NCI-H146 (cell line): ENCODE data around the gene WDR48.
A peak's percentile ranks its signal among the peaks of the same experiment; 100 is the strongest.

Experiments used
- DNase-seq: peaks from one replicate; lab custom pipeline; 2025; lab: John Stamatoyannopoulos, UW

WDR48 gene

DNA sequence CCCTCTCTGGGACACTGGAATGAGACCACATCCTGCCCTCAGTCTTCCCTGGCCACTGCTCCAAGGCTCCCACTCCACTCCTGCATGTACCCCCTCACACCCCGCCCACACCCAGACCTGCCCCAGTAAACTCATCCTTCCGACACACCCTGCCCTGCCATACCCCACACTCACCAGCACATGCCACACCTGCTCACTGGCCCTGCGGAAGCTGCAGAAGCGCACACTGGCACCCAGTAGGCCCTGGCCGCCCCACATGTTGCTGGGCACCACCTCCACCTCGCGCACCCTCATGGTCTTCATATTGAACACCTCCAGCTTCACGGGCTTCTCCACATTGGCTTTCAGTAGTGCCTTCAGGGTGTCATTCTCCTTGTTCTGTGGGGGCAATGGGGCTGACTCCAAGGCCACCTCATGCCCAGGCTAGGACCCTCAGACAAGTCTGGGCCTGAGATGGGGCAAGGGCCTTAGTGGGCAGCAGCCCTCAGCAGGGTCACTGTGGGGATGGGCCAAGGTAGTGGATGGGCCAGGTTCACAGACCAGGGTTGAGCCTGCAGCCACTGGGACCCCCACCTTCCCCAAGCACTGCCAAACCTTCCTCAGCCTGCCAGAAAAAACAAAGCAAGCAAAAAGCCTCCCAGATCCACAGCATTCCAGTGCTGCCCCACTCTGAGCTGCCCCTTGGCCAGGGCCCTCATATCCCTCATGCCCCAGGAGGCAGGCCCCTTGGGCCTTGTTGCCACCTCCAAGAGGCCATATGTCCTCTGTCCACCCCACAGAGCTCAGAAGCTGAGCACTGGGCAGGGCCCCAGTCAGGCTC, 50.9 kb downstream of the WDR48 start:
- no peak for DNase-seq

DNA sequence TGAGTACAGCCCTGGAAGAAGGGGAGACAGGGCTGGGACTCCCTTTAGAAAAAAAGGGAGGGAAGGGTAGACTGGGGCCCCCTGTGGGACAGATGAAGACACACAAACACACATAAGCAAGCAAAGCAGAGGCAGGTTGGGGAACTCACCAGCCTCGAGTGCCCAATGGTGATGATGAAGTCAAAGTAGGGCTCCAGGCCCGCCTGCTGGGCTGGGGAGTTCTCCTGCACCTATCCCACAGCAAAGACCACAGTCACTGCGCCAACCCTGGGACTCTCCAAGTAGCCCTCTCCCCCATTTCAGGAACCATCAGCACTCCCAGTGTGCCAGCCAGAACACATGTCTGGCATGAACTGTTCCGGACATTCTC, 51.5 kb downstream of the WDR48 start:
- DNase-seq, result no peak

DNA sequence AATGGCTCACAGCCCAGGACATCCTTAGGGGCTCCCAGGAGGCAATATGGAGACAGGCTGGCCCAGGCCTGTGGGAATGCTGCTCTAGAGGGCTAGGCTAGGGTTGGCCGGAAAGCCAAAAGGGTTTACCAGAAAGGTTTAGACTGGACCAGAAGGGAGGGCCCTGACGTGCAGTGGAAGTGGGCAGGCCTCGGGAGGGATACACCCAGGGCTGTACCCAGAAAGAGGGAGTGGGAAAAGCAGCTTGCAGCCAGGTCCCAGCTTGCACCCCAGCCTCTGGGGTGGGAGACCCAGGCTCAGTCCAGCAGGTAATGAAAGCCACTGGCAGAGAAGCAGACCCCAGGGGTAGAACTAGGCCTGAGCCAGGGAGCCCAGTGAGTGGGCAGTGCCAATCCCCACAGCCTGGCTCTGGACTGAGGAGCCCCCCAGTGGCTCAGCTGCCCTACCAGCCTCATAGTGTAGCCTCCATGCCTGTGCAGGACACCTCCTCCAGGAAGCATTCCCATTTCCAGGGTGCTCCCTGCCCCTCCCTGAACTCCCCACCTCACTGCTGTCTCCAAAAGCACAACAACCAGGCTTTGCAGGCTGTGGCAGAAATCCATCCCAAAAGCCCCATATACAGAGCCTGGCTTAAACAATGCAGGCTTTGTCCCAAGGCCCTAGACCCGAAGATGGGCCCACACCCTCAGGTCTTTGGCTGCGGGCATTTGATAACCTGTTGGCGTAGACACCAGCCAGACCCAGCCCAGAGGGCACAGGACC, 52.2 kb downstream of the WDR48 start:
- DNase-seq, result no peak

DNA sequence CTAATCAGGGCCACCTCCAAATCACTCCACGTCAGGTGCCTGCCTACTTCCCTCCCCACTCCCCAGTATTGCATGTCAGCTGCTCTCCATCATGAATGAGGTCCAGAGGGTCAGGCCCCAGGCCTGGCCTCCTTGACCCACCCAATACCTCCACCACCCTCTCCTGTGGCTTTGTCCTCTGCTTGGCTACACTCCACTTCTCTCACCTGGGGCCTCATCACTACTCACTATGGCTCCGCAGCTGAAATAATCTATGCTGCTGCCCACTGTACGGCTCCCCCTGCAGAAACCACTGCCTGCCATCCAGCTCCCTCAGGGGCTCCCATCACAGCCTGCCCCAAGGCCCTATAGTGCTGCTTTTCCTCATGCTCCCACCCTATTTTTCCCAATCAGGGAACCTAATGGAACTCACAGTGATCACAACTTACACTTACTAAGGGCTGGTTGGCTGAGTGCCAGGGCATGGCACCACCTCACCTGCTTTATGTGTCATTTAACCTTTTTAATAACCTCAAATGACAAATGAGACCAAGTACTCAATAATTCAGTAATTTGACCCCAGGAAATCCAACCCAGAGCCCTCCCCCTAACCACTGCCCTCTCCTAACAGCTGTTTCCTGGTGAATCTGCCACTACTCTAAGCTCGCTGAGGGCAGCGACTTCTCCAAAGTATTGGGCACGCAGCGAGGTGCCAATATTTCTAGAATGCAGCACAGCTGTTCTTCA, 53.3 kb downstream of the WDR48 start:
- DNase-seq, result peak; percentile 34

DNA sequence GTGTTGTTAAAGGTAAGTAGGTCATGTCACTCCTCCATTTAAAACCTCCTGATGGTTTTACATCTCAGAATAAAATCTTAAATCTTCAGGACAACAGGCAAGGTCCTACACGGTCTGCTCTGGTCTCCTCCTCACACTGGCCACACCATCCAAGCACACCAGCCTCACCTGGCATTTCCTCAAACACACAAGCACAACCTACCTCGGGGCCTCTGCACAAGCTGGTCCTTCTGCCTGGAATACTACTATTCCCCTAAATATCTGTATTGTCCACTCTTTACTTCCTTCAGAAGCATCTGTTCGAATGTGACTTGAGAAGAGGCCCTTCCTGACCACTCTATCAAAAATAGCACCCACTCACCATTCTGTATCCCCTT, 53.9 kb downstream of the WDR48 start:
- DNase-seq, result no peak

DNA sequence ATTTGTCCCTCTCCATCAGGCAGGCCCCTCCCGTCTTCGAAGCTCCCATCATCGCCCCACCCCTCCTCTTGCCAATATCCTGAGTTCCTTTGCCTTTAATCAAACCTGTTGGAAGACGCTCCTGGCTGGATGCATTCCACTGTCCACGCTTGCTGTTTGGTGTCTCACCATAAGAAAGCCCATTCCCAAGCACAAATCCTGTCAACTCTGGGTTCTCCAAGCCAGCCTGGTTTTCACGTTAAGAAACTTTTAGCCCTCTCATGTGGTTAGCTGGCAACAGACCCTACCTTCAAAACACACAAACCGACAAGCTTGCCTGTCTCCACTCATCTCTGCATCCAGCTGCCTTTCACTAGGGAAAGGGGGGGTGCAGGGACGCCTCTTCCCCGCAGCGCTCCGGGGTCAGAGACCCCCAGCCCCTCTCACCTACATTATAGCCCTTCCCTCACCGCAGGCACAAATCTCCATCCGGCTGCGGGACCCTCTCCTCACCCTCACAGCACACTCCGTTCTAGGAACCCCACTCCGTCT, 54.5 kb downstream of the WDR48 start:
- no peak for DNase-seq

DNA sequence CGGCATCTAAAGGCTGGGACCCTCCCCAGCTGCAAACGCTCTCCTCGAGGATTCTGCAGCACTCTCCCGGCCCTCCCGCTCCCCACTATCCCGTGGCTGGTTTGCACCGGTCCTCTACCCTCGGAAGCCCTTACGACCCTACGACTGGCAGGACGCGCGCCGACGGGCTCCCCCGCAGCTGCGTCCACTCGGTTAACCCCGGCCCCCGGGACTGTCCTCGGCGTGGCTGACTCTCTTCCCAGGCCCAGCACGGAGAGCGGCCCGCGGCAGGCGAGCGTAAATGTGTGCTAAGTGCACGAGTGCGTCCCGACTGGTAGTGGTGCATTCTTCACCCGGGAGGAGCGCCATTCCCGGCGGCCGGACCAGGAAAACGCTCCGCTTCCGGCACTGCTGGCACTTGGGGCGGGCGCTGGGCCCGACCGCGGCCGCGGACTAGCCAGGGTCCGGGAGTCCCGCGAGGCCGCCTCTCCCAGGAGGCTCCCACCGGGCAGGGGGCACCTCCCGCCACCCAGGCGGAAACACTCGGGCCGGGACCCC, 55.1 kb downstream of the WDR48 start:
- peak; percentile 45 for DNase-seq

DNA sequence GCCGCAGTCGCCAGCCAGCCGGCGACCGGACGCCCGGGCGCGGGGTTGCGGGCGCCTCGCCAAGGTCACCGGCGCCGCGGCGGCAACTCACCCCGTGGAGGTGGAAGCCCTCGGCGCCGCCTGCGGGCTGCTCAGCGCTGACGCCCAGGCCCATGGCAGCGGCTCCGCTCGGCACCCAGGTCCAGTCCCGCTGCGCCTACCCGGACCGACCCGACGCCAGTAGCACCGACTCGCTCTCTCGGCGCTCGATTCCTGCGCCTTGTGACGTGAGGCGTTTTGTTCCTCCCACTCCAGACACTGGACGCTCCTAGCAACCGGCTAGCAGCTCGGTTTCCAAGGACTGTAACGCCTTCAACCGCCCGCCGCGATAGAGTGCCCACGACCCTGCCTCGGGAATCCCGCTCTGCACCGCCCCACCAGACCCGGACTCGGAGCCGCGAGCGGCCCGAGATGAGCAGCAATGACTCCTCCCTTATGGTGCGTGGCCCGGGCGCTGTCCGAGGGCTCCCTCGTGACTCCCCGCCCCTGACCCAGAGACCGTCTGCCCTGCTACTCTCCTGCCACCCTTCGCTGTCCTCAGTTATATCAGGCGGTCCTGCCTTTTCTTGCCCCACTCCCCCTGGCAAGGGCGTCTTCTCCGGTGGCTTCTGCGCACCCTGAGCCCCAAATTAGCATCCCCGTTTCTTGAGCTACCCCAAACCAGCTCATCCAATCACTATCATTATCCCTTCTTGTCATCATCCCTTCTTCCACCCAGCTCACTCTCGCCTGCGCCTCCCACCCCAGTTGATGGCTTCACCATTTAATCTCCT, 55.8 kb downstream of the WDR48 start, which contains the start of the genes GORASP1 and TTC21A:
TSS of gene GORASP1 (minus strand) at position 240 of the 812 bp plus-strand sequence. CDS start at position 154, 86 bp downstream.
TSS of gene TTC21A (plus strand) at position 293 of the 812 bp plus-strand sequence. CDS start at position 451, 158 bp downstream.
- DNase-seq, result peak; percentile 71

DNA sequence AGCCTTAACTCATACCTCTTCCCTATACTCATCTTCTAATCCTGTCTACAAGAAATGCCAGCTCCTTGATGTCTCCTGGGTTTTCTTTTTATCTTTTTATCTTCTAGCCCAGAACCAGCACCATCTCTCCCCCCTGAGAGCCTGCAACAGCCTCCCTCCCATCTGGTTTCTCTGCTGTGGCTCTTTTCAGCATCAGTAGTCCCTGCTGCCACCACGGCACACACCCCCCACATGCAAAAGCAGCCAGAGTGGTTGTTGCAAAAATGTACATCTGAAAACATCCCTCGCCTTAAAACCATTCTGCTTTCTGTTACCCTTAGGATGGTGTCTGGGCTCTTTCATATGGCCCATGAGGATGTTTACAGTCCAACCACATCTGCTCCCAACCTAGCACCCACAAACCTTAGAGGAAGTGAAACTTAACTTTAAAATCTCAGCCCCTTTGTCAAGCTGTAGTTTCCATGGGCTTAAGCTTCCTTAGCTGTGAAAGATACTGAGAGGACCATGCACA, 56.4 kb downstream of the WDR48 start:
- no peak for DNase-seq

DNA sequence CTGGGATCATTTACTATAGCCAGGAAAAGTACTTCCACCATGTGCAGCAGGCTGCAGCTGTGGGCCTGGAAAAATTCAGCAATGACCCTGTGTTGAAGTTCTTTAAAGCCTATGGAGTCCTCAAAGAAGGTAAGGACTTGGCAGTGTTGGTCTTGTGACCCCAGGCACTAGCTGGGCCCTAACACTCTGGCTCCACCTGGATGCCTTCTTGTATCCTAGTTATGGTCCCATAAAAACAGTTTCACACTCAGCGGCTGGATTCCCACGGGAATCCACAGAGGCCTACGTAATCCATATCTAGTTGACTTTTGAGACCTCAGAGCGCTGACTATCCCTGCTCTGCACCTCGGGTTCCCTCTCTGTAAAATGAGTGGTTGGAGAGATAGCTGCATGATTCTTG, 57.3 kb downstream of the WDR48 start:
- no peak for DNase-seq

DNA sequence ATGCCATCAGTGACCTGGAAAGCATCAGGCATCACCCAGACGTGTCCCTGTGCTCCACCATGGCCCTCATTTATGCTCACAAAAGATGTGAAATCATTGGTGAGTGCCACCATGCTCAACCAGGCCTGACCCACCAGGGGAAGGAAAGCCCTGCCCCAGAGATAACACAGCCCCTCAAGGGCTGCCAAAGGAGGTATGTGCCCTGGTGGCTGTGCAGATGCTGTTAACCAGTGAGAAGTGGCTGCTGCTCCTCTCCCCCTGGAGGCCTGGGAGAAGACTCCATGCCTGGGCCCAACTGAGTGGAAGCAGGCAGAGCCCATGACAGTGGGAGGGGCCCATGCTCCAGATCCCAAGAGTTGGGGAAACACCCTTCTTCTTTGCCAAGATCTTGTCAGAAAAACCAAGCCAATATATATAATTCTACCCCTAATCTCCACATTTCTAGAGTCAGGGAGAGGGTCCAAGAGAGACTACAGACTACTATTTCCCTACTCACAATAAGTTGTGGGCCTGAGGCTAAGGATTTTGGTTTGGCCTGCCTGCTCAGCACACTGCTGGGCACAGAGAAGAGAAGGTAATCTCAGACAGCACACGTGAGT, 58.3 kb downstream of the WDR48 start:
- DNase-seq, result no peak

DNA sequence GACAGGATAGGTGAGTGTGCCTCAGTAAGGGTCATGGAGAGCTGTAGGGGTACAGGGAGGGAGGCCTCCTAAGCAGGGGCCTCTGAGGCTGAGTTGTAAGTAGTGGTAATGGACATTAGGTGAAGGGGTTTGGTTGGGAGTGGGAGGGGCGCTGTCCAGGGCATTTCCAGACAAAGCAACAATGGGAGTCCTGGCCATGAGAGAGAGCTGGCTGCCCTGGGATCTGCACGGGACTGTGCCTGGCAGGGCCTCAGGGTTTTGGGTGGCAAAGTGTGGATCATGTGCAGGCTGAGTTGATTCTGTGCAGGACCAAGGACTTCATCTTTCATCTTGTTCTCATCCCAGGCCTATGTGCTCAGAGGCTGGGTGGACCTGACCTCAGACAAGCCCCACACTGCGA, 60.3 kb downstream of the WDR48 start:
- DNase-seq, result no peak

DNA sequence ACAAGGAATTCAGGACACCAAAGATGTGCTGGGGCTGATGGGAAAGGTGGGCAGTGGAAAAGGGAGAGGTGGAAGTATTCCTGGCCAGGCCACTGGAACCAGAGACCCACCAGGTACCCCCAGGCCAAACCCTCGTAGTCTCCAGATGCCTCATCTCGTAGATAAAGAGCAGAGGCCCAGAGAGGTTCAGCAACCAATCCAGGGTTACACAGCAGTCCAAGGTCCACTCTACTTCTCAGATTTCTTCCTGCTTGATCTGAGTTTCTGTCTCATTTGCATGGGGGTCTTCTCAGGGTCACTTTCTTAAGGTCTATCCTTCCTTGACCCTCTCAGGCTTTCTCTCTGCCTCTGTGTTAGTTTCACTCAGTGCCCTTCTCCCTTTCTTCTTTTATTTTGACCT, 60.7 kb downstream of the WDR48 start:
- no peak for DNase-seq

DNA sequence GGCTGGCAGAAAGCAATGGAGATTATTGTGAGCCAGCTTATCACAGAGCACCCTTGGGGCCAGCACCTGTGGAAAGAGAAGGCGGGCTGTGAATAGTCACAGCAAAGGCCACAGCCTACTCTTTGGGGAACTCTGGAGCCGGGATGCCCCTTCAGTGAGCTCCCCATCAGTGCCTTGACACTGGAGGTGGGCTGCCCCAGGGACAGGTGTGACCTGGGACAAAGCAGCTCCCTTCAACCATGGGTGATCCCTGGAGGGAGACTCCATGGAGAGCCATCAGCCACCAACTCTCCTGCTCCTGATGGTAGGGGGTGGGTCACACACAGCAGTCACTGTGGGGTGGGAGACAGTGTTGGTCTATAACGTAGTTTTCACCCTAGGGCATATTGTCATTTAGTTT, 61.5 kb downstream of the WDR48 start:
- no peak for DNase-seq

DNA sequence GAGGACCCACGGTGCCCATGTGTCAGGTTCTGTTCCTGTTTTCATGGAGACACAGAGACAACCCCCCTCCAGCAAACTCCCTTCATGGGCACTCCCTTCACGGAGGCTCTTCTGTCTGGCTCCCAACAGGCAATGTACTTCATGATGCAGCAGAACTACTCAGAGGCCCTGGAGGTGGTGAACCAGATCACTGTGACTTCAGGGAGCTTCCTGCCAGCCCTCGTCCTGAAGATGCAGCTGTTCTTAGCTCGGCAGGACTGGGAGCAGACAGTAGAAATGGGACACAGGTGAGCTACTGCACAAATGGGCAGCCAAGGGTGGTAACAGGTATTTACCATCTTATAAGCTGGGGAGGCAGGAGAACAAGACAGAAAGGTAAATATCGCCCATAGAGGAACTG, 62.6 kb downstream of the WDR48 start:
- no peak for DNase-seq

DNA sequence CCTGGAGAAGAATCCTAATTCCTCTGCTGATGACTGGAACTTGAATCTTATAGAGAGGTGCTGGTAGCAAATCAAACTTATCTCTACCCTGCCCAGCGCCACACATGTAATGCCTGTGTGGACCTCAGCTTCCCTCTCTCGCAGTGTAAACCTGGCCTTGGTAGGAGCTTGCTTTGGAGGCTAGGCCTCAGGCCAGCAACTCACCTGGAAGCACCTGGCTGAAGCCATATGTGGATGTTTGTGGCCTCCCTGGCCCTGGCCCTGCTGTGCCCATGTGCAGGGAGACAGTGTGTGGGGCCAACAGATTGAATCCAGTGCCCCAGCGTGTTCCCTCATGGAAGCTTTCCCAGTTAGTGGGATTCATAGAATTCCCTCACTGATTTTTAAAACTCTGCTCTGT, 64.1 kb downstream of the WDR48 start:
- no peak for DNase-seq

DNA sequence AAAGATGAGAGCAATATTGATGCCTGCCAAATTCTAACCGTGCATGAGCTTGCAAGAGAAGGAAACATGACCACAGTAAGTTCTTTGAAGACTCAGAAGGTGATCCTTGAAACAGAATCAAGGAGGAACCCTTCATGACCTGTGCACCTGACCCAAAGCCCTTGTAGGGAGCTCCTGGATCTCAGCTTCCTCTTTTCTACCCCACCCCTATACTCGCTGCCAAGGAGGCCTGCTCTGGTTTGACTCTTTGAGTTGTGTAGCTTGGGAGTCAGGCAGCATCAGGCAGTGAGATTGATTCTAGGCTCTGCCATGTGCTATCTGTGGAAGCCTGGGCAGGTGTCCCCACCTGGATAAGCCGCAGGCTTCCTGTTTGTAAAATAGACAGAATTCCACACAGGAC, 66.3 kb downstream of the WDR48 start:
- DNase-seq, result no peak

DNA sequence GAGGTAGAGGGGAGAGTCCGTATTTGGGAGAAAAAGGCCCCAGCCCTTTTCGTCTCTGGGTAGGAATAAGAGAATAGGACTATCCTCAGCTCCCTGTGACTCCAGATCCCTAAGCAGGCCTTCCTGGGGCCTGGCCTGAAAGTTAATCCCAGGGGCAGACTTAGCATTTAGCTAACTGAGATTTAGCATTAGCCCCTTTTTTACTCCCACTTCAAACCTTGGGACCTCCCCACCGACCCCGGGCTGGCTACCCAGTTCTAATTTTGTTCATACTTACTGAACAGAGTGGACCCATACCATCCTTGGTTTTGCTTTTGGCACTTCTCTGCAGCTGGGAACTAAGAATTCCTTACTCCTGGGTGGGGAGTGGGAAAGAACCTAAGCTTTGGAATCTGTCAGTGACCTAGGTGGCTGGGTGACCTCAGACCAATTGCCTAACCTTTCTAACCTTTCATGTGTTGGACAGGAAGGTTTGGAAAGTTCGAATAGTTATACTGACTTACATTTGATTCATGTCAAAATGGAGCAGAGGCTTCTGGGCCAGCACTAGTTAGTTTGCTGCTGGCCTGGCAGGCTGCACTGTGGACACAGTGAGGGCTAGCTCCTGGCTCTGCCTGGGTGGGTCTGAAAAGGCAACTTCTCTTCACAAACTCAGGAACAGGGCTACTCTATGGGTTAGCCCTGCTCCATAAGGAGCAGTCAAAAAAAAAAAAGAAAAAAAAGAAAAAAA, 67.3 kb downstream of the WDR48 start:
- no peak for DNase-seq

DNA sequence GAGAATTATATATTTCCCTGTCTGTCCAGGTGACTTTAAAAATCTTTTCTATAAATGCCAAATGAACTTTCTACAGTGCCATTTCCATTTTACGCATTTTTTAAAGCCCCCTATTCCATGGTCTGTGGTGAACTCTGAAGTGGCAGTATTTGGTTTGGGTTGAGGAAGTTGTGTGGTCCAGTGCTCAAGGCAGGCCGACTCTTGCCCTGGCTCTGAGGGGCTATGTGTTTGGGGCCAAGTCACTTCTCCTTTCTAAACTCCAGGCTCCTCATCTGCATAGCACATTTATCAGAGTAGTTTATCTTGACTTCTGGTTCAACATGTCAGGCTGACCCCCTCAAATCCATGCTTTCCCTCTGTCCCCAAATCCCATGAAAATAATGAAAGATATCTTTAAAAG, 69.8 kb downstream of the WDR48 start:
- DNase-seq, result no peak

DNA sequence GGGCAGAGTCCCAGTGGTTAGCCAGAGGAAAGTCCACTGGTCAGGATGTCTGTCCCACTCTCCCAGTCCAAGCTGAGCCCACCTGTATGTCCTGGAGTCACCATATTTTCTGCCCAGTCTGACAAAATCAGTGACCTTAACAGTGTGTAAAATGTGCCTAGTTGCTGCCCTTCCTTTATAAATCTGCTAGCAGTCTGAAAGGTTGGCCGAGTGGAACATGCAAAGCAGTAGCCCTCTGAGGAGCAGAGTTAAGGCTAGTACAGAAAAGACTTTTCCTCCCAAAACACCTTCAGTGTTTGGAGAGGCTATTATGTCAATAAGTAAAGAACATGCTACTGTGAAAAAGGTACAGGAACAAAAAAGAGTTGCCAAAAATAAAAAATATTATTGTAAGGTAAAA, 71.0 kb downstream of the WDR48 start:
- DNase-seq, result no peak
